HL-60 (cell line): ENCODE measurements around the gene CRYBA4.

ENCODE experiments used
- CTCF ChIP-seq: IDR thresholded peaks from one replicate; pipeline ENCODE4 v1.5.1; 2011; ENCODE audit warnings: low read length, control low read depth, inconsistent platforms; ENCODE audit not compliant: insufficient read depth
- POLR2AphosphoS5 ChIP-seq: IDR thresholded peaks from 2 replicates; pipeline ENCODE4 v1.6.1; 2012; ENCODE audit warnings: low read depth
- TF ChIP-seq, protein P1 (sequence below): IDR thresholded peaks from 2 replicates; pipeline ENCODE4 v1.6.1; 2012; ENCODE audit warnings: low read depth; ENCODE audit not compliant: insufficient replicate concordance

GRCh38 chr22:26642465-26643417, 21.0 kb downstream of the CRYBA4 start:
- TF ChIP-seq CTCF (no peak), POLR2AphosphoS5 (no peak)
- TF ChIP-seq, protein P1, sequence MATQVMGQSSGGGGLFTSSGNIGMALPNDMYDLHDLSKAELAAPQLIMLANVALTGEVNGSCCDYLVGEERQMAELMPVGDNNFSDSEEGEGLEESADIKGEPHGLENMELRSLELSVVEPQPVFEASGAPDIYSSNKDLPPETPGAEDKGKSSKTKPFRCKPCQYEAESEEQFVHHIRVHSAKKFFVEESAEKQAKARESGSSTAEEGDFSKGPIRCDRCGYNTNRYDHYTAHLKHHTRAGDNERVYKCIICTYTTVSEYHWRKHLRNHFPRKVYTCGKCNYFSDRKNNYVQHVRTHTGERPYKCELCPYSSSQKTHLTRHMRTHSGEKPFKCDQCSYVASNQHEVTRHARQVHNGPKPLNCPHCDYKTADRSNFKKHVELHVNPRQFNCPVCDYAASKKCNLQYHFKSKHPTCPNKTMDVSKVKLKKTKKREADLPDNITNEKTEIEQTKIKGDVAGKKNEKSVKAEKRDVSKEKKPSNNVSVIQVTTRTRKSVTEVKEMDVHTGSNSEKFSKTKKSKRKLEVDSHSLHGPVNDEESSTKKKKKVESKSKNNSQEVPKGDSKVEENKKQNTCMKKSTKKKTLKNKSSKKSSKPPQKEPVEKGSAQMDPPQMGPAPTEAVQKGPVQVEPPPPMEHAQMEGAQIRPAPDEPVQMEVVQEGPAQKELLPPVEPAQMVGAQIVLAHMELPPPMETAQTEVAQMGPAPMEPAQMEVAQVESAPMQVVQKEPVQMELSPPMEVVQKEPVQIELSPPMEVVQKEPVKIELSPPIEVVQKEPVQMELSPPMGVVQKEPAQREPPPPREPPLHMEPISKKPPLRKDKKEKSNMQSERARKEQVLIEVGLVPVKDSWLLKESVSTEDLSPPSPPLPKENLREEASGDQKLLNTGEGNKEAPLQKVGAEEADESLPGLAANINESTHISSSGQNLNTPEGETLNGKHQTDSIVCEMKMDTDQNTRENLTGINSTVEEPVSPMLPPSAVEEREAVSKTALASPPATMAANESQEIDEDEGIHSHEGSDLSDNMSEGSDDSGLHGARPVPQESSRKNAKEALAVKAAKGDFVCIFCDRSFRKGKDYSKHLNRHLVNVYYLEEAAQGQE, result no peak
